Stimulated activated naive CD8-positive, alpha-beta T cell treated with anti-CD3 and anti-CD28 coated beads, Interleukin-15, Interleukin-2, amounts not matched to agents 100 ng/mL and 50 ng/mL, for 24 hours (primary cell): Measurements from ENCODE around the gene RAB29.
"Not testable (repeated sequence)": the region's sequence is repeated elsewhere in the genome, so short reads cannot be mapped to it uniquely, and the experiment has no call there.

Experiments used
- H3K27ac Mint-ChIP-seq: one replicate; pipeline ENCODE4 v1.8.0; 2021; ENCODE audit warnings: mild to moderate bottlenecking, mixed read lengths
- H3K27me3 Mint-ChIP-seq: one replicate; pipeline ENCODE4 v1.8.0; 2021; ENCODE audit warnings: mixed read lengths
- H3K36me3 Mint-ChIP-seq: one replicate; pipeline ENCODE4 v1.8.0; 2021; ENCODE audit warnings: low read depth, mixed read lengths
- H3K4me1 Mint-ChIP-seq: one replicate; pipeline ENCODE4 v1.8.0; 2021; ENCODE audit warnings: low read depth, mixed read lengths
- H3K4me3 Mint-ChIP-seq: one replicate; pipeline ENCODE4 v1.8.0; 2021; ENCODE audit warnings: mild to moderate bottlenecking, mixed read lengths
- H3K9me3 Mint-ChIP-seq: one replicate; pipeline ENCODE4 v1.8.0; 2021; ENCODE audit warnings: mixed read lengths

The RAB29 gene

DNA sequence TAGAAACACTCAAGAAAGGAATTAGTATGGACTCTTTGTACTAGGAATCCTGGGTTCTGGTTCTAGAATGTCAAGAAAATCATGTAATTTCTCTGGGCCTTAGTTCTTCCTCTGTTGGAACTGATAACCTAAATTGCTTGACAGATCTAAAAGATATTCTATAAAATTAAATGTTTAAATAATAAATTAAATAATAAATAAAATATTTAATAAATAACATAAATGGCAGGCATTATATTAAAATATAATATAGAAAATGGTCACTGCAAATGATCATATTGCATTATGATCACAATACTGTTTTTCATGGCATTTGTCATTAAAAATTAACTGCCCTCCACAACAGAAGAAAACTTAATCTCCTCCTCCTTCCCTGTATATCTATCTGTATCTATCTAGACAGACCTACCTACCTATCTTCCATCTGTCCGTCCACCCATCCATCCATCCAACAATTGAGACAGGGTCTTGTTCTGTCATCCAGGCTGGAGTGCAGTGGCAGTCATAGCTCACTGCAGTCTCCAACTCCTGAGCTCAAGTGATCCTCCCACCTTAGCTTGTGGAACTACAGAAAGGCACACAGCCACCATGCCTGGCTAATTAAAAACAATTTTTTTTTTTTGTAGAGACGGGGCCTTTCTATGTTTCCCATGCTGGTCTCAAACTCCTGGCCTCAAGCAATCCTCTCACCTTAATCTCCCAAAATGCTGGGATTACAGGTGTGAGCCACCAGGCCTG is 41.7 kb downstream of the RAB29 start:
- H3K27ac Mint-ChIP-seq: no peak overlapping the region
- H3K36me3 Mint-ChIP-seq: peaks cover 51% of the 10 kb centered on the region
- peaks cover 66% of the 10 kb centered on the region for H3K4me1 Mint-ChIP-seq
- no peaks in the 10 kb centered on the region for H3K9me3 Mint-ChIP-seq
- H3K4me3 Mint-ChIP-seq: no peak overlapping the region
- no peaks in the 10 kb centered on the region for H3K27me3 Mint-ChIP-seq

DNA sequence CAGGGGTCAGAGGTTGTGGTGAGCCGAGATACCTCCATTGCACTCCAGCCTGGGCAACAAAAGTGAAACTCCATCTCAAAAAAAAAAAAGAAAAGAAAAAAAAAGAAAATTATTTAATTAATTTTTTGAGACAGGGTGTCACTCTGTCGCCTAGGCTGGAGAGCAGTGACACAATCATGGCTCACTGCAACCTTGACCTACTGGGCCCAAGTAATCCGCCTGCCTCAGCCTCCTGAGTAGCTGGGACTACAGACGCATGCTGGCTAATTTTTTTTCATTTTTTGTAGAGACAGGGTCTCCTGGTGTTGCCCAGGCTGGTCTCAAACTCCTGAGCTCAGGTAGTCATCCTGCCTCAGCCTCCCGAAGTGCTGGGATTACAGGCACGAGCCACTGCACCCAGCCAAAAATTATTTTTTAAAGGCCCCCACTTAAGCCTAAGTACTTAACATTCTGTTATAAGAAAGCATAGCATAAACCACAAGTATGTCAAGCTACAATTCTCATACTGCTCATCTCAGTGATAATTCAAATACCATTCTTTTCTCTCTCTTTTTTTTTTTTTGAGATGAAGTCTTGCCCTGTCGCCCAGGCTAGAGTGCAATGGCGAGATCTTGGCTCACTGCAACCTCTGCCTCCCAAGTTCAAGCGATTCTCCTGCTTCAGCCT is 45.2 kb downstream of the RAB29 start:
- Mint-ChIP-seq H3K4me3 (no peak overlapping the region), H3K4me1 (peaks cover 45% of the 10 kb centered on the region), H3K9me3 (no peaks in the 10 kb centered on the region), H3K27me3 (no peaks in the 10 kb centered on the region), H3K27ac (no peak overlapping the region), H3K36me3 (peaks cover 62% of the 10 kb centered on the region)

- peaks cover 73% of the 10 kb centered on the region for H3K36me3 Mint-ChIP-seq
- H3K27me3 Mint-ChIP-seq: no peaks in the 10 kb centered on the region
- H3K27ac Mint-ChIP-seq: no peak overlapping the region
These were observed 48.6 kb downstream of the RAB29 start for GRCh38 chr1:205726619-205727125.

GRCh38 chr1:205725514-205725913 is 49.8 kb downstream of the RAB29 start:
- no peaks in the 10 kb centered on the region for H3K9me3 Mint-ChIP-seq
- H3K27ac Mint-ChIP-seq: no peak overlapping the region
- no peak overlapping the region for H3K4me3 Mint-ChIP-seq
- H3K4me1 Mint-ChIP-seq: peaks cover 11% of the 10 kb centered on the region
- H3K27me3 Mint-ChIP-seq: no peaks in the 10 kb centered on the region
- H3K36me3 Mint-ChIP-seq: peaks cover 75% of the 10 kb centered on the region

More at GRCh38 chr1:205726619-205727125, 48.6 kb downstream of the RAB29 start:
- no peaks in the 10 kb centered on the region for H3K9me3 Mint-ChIP-seq
- H3K4me3 Mint-ChIP-seq: no peak overlapping the region
- H3K4me1 Mint-ChIP-seq: peaks cover 17% of the 10 kb centered on the region

DNA sequence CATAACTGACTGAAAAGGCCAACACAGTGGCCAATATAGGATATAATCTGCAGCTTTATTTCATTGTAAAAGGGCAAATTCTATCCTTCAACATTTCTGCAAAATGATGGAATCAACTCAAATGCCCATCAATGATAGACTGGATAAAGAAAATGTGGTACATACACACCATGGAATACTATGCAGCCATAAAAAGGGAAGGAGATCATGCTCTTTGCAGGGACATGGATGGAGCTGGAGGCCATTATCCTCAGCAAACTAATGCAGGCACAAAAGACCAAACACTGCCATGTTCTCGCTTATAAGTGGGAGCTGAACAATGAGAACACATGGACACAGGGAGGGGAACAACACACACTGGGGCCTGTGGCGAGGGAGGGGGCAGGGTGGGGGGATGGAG is 54.5 kb downstream of the RAB29 start:
- Mint-ChIP-seq H3K4me1 (peaks cover 35% of the 10 kb centered on the region), H3K36me3 (peaks cover 82% of the 10 kb centered on the region), H3K27ac (peak overlapping the region; percentile 14)
- not testable (repeated sequence) for H3K9me3 Mint-ChIP-seq, H3K4me3 Mint-ChIP-seq, H3K27me3 Mint-ChIP-seq

- Mint-ChIP-seq H3K36me3 (peaks cover 83% of the 10 kb centered on the region), H3K9me3 (no peaks in the 10 kb centered on the region), H3K4me1 (peaks cover 35% of the 10 kb centered on the region), H3K4me3 (no peak overlapping the region), H3K27me3 (no peaks in the 10 kb centered on the region), H3K27ac (peak overlapping the region; percentile 71)
These were observed 55.5 kb downstream of the RAB29 start for GRCh38 chr1:205719762-205720161.

GRCh38 chr1:205719015-205719414 is 56.3 kb downstream of the RAB29 start:
- Mint-ChIP-seq H3K27me3 (no peaks in the 10 kb centered on the region), H3K9me3 (no peaks in the 10 kb centered on the region), H3K4me1 (peaks cover 35% of the 10 kb centered on the region), H3K36me3 (peaks cover 82% of the 10 kb centered on the region), H3K4me3 (no peak overlapping the region), H3K27ac (no peak overlapping the region)
